Measurements from ENCODE around the gene RNGTT. TPM values are rescaled to one million over a fixed set of nuclear protein-coding genes. Genes with fewer than 3 reads are reported as not detected.
"Not testable (repeated sequence)": the region's sequence is repeated elsewhere in the genome, so short reads cannot be mapped to it uniquely, and the experiment has no call there.

The RNGTT gene
- total RNA-seq, 1 donor from 2014 or later, result 8.9 TPM

DNA sequence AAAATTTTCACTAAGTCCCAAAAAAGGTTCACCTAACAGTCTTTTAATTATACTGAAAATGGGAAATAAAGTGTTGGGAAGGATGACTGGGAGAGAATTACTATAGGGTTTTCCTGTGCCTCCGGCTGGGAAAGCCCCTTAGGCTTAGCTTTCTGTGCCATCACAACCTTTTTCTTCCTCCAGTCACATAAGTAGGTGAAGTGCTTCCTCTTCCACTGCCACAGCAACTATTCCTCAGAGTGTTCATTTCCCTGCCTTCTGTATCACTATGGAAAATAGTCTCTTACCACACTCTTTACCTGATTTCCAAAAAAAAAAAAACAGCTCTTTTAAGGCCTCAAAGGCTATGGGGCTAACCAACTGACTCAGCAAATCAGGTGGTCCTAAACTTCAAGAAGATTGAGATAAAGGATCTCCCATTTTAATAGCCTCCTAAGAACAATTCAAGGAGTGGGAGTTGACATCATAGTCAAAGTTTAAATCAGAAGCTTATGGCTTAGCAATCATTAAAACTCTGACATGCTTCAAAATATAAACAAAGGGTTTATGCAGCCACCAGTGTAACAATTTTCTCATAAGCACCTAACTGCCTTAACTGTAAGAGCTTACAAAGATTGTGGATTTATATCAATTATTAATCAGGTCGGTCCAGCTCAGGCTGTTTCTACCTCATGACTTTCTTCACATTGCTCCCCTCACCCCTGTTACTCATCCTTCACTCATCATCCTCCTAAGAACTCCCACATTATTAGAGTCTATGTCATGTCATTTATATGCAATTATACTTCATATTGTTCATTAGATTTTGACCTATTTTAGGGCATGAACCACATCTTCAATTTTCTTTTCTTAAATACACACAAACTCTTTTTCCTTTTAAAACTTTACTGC, 95.3 kb downstream of the RNGTT start:
- peak in 1 of 2 donors; percentile 67 for DNase-seq (ENCODE audit: low read depth in 2 of 2)

DNA sequence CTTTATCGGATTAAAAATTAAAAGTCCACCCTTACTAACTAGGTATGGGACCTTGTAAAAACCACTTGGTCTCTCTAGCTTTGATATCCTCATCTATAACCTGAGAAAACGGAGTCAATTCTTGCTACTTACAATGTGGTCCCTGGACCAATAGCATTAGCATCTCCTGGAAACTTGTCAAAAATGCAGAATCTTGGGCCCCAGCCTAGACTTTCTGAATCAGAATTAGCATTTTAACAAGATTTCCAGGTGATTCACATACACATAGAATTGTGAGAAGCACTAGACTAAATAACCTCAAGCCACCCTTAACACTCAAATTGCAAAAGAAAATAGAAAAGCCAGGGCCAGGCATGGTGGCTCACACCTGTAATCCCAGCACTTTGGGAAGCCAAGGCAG, 96.6 kb downstream of the RNGTT start:
- DNase-seq (ENCODE audit: low read depth in 2 of 2), result no peak

DNA sequence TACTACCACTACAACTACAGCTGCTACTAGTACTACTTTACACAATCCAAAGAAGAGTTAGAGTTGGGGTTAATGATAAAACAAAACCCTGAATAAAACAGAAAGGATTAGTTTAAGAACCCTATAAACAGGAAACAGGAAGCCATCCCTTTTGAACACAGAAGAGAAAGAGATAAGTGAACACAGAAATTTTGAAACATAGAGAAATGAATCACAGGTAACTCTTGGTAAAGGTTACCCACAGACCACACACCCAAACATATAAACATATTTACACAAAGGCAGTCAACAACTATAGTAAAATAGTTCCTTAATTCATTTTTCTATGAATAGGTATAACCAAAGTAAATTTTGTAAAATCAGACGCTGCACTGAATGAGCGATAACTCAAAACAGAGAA, 98.1 kb downstream of the RNGTT start:
- no peak for DNase-seq (ENCODE audit: low read depth in 2 of 2)

GRCh38 chr6:88864359-88865054, 98.9 kb downstream of the RNGTT start:
- DNase-seq (ENCODE audit: low read depth in 2 of 2), result no peak

- no peak for DNase-seq (ENCODE audit: low read depth in 2 of 2)
Observed at GRCh38 chr6:88860310-88860709, 103.1 kb downstream of the RNGTT start.

DNA sequence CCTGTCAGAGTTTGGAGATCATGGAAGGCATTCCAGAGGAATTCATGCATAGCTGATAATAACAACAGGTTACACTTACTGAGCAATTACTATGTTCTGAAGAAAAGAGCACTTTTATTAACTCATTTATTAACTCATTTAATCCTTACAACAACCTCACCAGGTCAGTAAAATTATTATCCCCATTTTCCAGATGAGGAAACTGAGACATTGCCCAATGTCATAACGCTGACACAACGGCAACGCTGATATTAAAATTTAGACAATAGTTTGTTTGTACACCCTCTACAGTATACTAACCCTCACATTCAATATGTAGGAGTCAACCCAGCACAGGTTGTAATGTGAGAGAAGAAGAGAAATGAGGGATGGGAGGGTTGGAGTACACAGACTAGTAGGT, 105.0 kb downstream of the RNGTT start:
- DNase-seq (ENCODE audit: low read depth in 2 of 2), result no peak

DNA sequence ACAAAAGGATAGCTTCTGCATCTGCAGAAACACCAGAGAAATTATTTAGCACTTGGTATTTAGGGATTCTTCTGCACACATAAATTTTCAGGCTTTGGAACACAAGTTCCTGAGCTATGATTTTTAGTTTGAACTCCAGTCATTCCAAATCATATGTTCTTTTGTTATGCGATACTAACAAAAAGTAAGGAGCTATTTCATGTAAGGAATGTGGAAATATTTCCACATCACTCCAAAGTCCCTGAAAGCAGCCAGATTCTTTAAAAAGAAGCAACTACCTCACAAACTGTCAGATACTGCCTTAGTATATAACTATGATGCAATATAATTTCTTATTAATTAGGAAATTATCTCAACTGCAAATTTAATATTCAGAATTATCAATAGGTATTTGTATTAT, 106.9 kb downstream of the RNGTT start:
- no peak for DNase-seq (ENCODE audit: low read depth in 2 of 2)

DNA sequence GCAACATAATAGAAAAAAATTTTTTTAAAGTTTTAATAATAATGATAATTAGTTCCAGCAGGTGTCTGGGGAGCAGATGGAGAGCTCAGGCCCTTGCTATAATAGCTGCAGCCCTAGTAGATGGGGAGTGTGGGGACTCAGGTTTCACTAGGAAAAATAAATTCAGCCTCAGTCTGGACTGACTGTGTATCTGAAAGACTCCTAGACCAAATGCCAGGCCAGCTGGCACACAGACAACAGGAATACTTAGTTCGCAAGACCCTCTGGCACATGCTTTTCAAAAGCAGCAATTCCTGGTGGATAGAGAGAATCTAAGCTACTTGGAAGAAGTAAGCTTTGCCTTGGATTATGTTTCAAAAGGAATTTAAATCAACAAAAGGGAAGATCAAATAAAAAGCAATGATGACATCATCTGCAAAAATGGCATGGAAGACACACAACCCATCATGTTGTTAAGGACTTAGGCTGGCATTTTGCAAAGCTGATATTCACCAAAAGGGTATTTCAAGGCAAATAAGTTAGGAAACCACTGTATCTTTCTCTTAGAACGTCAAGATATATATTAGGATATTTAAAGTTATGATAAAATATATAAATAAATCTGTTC, 107.8 kb downstream of the RNGTT start:
- no peak for DNase-seq (ENCODE audit: low read depth in 2 of 2)

DNA sequence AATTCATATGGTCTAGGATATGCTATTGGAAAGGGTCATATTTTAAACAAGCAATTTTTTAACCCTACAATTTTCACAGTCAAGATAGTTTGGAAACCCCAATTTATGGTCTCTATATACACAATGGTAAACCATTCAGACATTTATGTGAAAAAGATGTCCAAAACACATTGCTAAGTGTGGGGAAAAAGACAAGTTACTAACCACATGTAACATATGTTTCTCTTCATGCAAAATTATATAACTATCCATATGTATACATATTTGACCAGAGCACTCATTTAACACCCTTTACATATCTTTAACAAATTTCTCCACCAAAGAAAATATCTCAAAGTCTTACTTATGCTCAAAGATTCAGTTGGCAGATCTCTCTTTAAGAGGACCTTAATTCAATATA, 110.6 kb downstream of the RNGTT start:
- DNase-seq (ENCODE audit: low read depth in 2 of 2), result no peak

DNA sequence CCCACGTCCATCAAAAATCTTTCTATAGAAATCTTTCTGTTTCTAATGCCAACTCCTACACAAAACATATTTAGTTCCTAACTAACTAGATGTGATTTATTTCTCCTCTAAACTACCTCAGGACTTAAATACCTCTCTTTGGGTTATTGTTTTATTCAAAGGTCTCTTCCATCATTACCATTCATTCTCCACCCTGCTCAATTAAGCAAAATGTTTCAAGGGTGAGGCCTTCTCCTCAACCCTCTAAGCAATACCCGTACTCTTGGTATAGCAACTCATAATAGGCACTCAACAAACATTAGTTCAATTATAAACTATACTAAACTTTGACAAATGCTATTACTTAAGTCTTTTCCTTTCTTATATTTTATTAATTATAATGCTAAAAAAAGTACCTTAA, 111.4 kb downstream of the RNGTT start:
- DNase-seq (ENCODE audit: low read depth in 2 of 2), result no peak

GRCh38 chr6:88848870-88849269, 114.5 kb downstream of the RNGTT start:
- peak in 1 of 2 donors; percentile 65 for DNase-seq (ENCODE audit: low read depth in 2 of 2)

GRCh38 chr6:88843040-88843439, 120.4 kb downstream of the RNGTT start:
- DNase-seq (ENCODE audit: low read depth in 2 of 2), result no peak

GRCh38 chr6:88842320-88842719, 121.1 kb downstream of the RNGTT start:
- no peak for DNase-seq (ENCODE audit: low read depth in 2 of 2)

- DNase-seq (ENCODE audit: low read depth in 2 of 2), result no peak
Observed at GRCh38 chr6:88840796-88841539, 122.5 kb downstream of the RNGTT start.

GRCh38 chr6:88840289-88840688, 123.1 kb downstream of the RNGTT start:
- no peak for DNase-seq (ENCODE audit: low read depth in 2 of 2)

DNA sequence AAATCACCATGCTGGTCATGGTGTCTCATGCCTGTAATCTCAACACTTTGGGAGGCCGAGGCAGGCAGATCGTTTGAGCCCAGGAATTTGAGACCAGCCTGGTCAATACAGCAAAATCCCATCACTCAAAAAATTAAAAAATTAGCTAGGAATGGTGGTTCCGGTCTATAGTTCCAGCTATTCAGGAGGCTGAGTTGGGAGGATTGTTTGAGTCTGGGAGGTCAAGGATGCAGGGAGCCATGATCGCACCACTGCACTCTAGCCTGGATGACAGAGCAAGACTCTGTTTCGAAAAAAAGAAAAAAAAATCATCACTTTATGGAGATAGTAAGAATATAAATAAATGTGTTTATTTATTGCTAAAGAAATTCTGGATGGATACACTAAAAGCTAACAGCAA, 124.1 kb downstream of the RNGTT start:
- no peak for DNase-seq (ENCODE audit: low read depth in 2 of 2)

DNA sequence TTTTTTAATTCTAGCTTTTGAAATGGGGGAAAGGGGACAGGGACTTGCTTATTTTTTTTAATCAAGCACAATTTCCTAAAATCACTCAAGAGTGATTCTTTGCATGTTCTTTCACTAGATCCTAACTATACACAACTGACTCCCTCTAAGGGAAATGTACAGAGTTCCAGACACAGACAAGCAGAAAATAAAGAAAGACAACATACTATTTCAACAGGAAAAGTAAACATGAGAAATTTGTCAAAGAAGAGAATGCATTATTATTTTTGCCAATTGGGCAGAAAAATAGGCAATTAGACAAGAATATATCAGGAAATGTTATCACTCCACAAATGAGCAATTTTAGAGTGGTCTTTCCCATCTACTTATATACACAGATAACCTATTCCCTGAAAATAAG, 128.2 kb downstream of the RNGTT start:
- no peak for DNase-seq (ENCODE audit: low read depth in 2 of 2)

DNA sequence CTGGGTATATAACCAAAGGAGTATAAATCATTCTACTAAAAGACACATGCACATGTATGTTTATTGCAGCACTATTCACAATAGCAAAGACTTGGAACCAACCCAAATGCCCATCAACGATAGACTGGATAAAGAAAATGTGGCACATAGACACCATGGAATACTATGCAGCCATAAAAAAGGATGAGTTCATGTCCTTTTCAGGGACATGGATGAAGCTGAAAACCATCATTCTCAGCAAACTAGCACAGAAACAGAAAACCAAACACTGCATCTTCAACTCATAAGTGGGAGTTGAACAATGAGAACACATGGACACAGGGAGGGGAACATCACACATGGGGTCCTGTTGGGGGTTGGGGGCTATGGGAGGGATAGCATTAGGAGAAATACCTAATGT, 130.3 kb downstream of the RNGTT start:
- DNase-seq (ENCODE audit: low read depth in 2 of 2), result not testable (repeated sequence)

DNA sequence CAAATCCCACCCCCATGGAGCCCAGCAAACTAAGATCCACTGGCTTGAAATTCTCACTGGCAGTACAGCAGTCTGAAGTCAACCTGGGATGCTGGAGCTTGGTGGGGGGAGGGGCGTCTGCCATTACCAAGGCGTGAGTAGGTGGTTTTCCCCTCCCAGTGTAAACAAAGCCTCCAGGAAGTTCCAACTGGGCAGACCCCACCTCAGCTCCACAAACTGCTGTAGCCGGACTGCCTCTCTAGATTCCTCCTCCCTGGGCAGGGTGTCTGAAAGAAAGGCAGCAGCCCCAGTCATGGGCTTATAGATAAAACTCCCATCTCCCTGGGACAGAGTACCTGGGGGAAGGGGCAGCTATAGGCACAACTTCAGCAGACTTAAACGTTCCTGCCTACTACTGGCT, 135.8 kb downstream of the RNGTT start:
- not testable (repeated sequence) for DNase-seq (ENCODE audit: low read depth in 2 of 2)

- no peak for DNase-seq (ENCODE audit: low read depth in 2 of 2)
Observed at GRCh38 chr6:88825856-88826255, 137.6 kb downstream of the RNGTT start.

GRCh38 chr6:88823998-88824397, 139.4 kb downstream of the RNGTT start:
- DNase-seq (ENCODE audit: low read depth in 2 of 2), result peak in 1 of 2 donors; percentile 15

DNA sequence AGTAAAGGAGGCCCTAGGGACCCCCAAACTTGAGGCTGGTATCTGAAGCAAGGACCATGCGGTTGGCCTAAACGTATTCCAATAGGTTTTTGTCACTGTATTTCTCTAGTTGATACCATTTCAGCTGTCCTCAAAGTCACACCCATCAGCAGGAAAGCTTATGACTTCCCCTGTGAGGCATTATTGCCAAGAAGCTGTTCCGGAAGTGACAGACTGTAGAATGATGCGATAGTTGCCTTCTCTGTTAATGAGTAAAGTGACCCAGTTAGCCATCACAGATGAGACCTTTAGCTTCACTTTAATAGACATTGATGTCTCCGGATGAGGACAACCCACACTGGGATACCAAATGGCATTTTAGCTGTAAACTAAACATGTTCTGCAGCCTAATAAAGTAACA, 147.9 kb downstream of the RNGTT start:
- DNase-seq (ENCODE audit: low read depth in 2 of 2), result peak; percentile 21 to 37

All from dermis microvascular lymphatic vessel endothelial cell (primary cell).